GM23338 (cell line): Measurements from ENCODE around the gene PPP1R12A. TPM values are rescaled to one million over a fixed set of nuclear protein-coding genes. Genes with fewer than 3 reads are reported as not detected.

Source experiments
- ATAC-seq: fragments of 200-7000 bp; cut with Tn5 transposase; 3 replicates; pipeline ENCODE4 v1.9.1; 2020
- DNase-seq: peaks from one replicate; pipeline ENCODE4 v3.0.0-alpha.2; 2015; ENCODE audit warnings: low spot score
- H2AFZ ChIP-seq: fragments of 200-600 bp; sonication (generic); 2 replicates; pipeline ENCODE4 v1.8.0; 2016; ENCODE audit warnings: antibody characterized with exemption, mild to moderate bottlenecking, moderate library complexity
- H3F3A ChIP-seq: fragments of 200-600 bp; sonication (generic); replicated peaks from 2 replicates; pipeline ENCODE4 v1.8.0; 2017; ENCODE audit warnings: antibody characterized with exemption, mixed run types, low read depth
- H3K27ac ChIP-seq: fragments of 200-600 bp; sonication (generic); 2 replicates; pipeline ENCODE4 v1.6.1; 2016; ENCODE audit warnings: low read depth
- H3K27me3 ChIP-seq: fragments of 200-600 bp; sonication (generic); 2 replicates; pipeline ENCODE4 v1.8.0; 2016; ENCODE audit warnings: mild to moderate bottlenecking, mixed run types, moderate library complexity; ENCODE audit not compliant: insufficient read depth
- H3K36me3 ChIP-seq: fragments of 200-600 bp; sonication (generic); 2 replicates; pipeline ENCODE4 v1.8.0; 2016; ENCODE audit warnings: mild to moderate bottlenecking; ENCODE audit not compliant: insufficient read depth
- H3K4me1 ChIP-seq: fragments of 200-600 bp; sonication (generic); 2 replicates; pipeline ENCODE4 v1.8.0; 2016; ENCODE audit warnings: mild to moderate bottlenecking, moderate library complexity; ENCODE audit not compliant: insufficient read depth
- H3K4me2 ChIP-seq: fragments of 200-600 bp; sonication (generic); 2 replicates; pipeline ENCODE4 v1.7.1; 2017; ENCODE audit warnings: mixed run types
- H3K4me3 ChIP-seq: fragments of 200-600 bp; sonication (generic); 2 replicates; pipeline ENCODE4 v1.6.1; 2016; ENCODE audit warnings: mixed run types
- H3K79me2 ChIP-seq: fragments of 200-600 bp; sonication (generic); replicated peaks from 2 replicates; pipeline ENCODE4 v1.8.0; 2017; ENCODE audit warnings: mild to moderate bottlenecking; ENCODE audit not compliant: insufficient read depth
- H3K9me2 ChIP-seq: fragments of 200-600 bp; sonication (generic); 2 replicates; pipeline ENCODE4 v1.8.0; 2017; ENCODE audit not compliant: insufficient read depth
- H4K20me1 ChIP-seq: fragments of 200-600 bp; sonication (generic); replicated peaks from 2 replicates; pipeline ENCODE4 v1.8.0; 2017; ENCODE audit warnings: mild to moderate bottlenecking; ENCODE audit not compliant: insufficient read depth
- H3K27ac Mint-ChIP-seq: 2 replicates; pipeline ENCODE4 v1.8.0; 2020; ENCODE audit warnings: inconsistent platforms, mild to moderate bottlenecking, moderate library complexity, mixed read lengths
- H3K27me3 Mint-ChIP-seq: 3 replicates; pipeline ENCODE4 v1.8.0; 2022; ENCODE audit warnings: low read depth, mild to moderate bottlenecking, moderate library complexity, mixed read lengths, inconsistent platforms; ENCODE audit not compliant: insufficient read depth, poor library complexity
- H3K36me3 Mint-ChIP-seq: 3 replicates; pipeline ENCODE4 v1.8.0; 2021; ENCODE audit warnings: low read depth, mild to moderate bottlenecking, inconsistent platforms, moderate library complexity, mixed read lengths
- H3K4me1 Mint-ChIP-seq: 3 replicates; pipeline ENCODE4 v1.8.0; 2020; ENCODE audit warnings: mild to moderate bottlenecking, inconsistent platforms, mixed read lengths
- H3K4me3 Mint-ChIP-seq: 3 replicates; pipeline ENCODE4 v1.8.0; 2021; ENCODE audit warnings: moderate library complexity, mild to moderate bottlenecking, inconsistent platforms, mixed read lengths
- H3K9me3 Mint-ChIP-seq: 3 replicates; pipeline ENCODE4 v1.8.0; 2020; ENCODE audit warnings: moderate library complexity, mild to moderate bottlenecking, inconsistent platforms, mixed read lengths
- EZH2 ChIP-seq: fragments of 200-600 bp; sonication (generic); IDR thresholded peaks from one replicate; pipeline ENCODE4 v1.8.0; 2017; ENCODE audit warnings: antibody characterized with exemption, mild to moderate bottlenecking, low read depth; ENCODE audit not compliant: unreplicated experiment
- NANOG ChIP-seq: IDR thresholded peaks from 2 replicates; pipeline ENCODE4 v1.6.1; 2016; ENCODE audit warnings: antibody characterized with exemption, borderline replicate concordance
- POLR2AphosphoS5 ChIP-seq: IDR thresholded peaks from 2 replicates; pipeline ENCODE4 v1.6.1; 2016; ENCODE audit warnings: antibody characterized with exemption, low read depth
- polyA plus RNA-seq: library from polyadenylated mRNA; unstranded; fragments of >200 nt; fragmentation: Nextera tagmentation; extraction: Ambion mirVana; gene quantifications from 2 replicates; pipeline ENCODE4 v1.2.1, GENCODE V29; 2016
- small RNA-seq: library from RNA; depleted of rRNA; stranded (forward); fragments of <200 nt; gene quantifications from one replicate; pipeline ENCODE3, GENCODE V24; 2014; ENCODE audit warnings: low replicate concordance
- total RNA-seq: library from RNA; depleted of rRNA; stranded (reverse); fragments of >200 nt; shearing (Covaris generic); gene quantifications from 2 replicates; pipeline ENCODE4 v1.2.3, GENCODE V29; 2014; rRNA removed
- TF ChIP-seq, protein P1 (sequence below): IDR thresholded peaks from one replicate; pipeline ENCODE4 v1.6.1; 2018; ENCODE audit warnings: antibody characterized with exemption; ENCODE audit not compliant: unreplicated experiment

Gene PPP1R12A
- total and polyA plus RNA-seq, 2 experiments from 2014 or later, result 91.6 to 146 TPM

DNA sequence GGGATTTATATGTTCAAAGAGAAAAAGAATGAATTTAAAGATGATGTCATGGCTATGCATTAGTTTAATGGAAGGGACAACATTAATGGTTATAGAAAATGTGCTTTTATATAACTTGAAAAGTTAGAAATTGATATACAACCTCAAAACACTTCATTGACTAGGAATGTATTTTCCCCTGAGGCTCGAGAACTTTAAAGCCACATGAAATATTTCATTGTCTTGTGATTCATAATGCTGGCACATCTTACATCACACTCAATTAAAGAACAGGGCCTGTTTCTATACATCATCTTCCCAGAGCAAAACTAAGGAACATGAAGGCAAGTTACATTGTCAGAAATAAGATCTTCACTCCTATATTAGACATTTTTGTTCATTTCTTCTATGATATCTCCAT is 208.9 kb downstream of the PPP1R12A start:
- no peaks in the 10 kb centered on the region for H3K4me1 ChIP-seq
- Mint-ChIP-seq H3K4me1 (no peaks in the 10 kb centered on the region), H3K4me3 (no peak overlapping the region), H3K9me3 (no peaks in the 10 kb centered on the region), H3K27me3 (no peaks in the 10 kb centered on the region), H3K27ac (no peak overlapping the region), H3K36me3 (no peaks in the 10 kb centered on the region)
- ATAC-seq, result no peak
- H3K27me3 ChIP-seq, result no peaks in the 10 kb centered on the region
- no peaks in the 10 kb centered on the region for H3K9me2 ChIP-seq
- no peaks in the 10 kb centered on the region for H3K79me2 ChIP-seq
- no peak overlapping the region for H2AFZ ChIP-seq
- no peak overlapping the region for H3K4me3 ChIP-seq
- H3K27ac ChIP-seq, result no peak overlapping the region
- TF ChIP-seq NANOG (no peak), EZH2 (no peak), POLR2AphosphoS5 (no peak)
- TF ChIP-seq, protein P1, sequence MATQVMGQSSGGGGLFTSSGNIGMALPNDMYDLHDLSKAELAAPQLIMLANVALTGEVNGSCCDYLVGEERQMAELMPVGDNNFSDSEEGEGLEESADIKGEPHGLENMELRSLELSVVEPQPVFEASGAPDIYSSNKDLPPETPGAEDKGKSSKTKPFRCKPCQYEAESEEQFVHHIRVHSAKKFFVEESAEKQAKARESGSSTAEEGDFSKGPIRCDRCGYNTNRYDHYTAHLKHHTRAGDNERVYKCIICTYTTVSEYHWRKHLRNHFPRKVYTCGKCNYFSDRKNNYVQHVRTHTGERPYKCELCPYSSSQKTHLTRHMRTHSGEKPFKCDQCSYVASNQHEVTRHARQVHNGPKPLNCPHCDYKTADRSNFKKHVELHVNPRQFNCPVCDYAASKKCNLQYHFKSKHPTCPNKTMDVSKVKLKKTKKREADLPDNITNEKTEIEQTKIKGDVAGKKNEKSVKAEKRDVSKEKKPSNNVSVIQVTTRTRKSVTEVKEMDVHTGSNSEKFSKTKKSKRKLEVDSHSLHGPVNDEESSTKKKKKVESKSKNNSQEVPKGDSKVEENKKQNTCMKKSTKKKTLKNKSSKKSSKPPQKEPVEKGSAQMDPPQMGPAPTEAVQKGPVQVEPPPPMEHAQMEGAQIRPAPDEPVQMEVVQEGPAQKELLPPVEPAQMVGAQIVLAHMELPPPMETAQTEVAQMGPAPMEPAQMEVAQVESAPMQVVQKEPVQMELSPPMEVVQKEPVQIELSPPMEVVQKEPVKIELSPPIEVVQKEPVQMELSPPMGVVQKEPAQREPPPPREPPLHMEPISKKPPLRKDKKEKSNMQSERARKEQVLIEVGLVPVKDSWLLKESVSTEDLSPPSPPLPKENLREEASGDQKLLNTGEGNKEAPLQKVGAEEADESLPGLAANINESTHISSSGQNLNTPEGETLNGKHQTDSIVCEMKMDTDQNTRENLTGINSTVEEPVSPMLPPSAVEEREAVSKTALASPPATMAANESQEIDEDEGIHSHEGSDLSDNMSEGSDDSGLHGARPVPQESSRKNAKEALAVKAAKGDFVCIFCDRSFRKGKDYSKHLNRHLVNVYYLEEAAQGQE, result no peak
- H3K36me3 ChIP-seq, result no peaks in the 10 kb centered on the region
- DNase-seq, result no peak
- no peak overlapping the region for H3K4me2 ChIP-seq
- no peaks in the 10 kb centered on the region for H3F3A ChIP-seq
- no peaks in the 10 kb centered on the region for H4K20me1 ChIP-seq

Small RNAs within 50 kb of the gene (small RNA-seq; reads per million reads assigned to genes)
- not detected for gene RNA5SP363

Other genes starting within 250 kb of the PPP1R12A start
- 159 and 180 TPM in 2 replicates for gene PAWR, start 244.1 kb downstream of the PPP1R12A start, total RNA-seq
- gene PAWR, start 244.1 kb downstream of the PPP1R12A start, polyA plus RNA-seq, result 136 and 149 TPM in 2 replicates
- 0.35 and 0.66 TPM in 2 replicates for gene OTOGL, start 164.4 kb upstream of the PPP1R12A start, total RNA-seq
- gene OTOGL, start 164.4 kb upstream of the PPP1R12A start, polyA plus RNA-seq, result 0.36 and 0.80 TPM in 2 replicates